OCI-LY7 (cell line): ENCODE results near the gene NOP16. TPM values are rescaled to one million over a fixed set of nuclear protein-coding genes. Genes with fewer than 3 reads are reported as not detected.

Source experiments
- BruUV-seq: library from RNA; stranded (reverse); fragments of 400-500 nt; replicated peaks from 2 replicates; lab custom pipeline; 2021; lab: Mats Ljungman, UMichigan
- CTCF ChIA-PET: fragments of 300-600 bp; sonication (Branson Sonifier 250); formaldehyde crosslinking; loops from one replicate; lab custom pipeline; 2022; ENCODE audit warnings: antibody characterized with exemption; ENCODE audit not compliant: unreplicated experiment; lab: Charles Lee
- POLR2A ChIA-PET: fragments of 300-600 bp; sonication (Branson Sonifier 250); formaldehyde crosslinking; loops from one replicate; lab custom pipeline; 2022; ENCODE audit warnings: antibody characterized with exemption; lab: Charles Lee
- DNase-seq: peaks from one replicate; pipeline ENCODE4 v3.0.0-alpha.2; 2015; ENCODE audit warnings: low spot score
- H2AFZ ChIP-seq: fragments of 200-600 bp; sonication (generic), shearing (Covaris generic); 2 replicates; pipeline ENCODE4 v1.6.1; 2014; ENCODE audit warnings: mild to moderate bottlenecking, antibody characterized with exemption, low read length, moderate library complexity
- H3K27ac ChIP-seq: fragments of 200-600 bp; sonication (generic); 2 replicates; pipeline ENCODE4 v1.5.1; 2014; ENCODE audit warnings: mixed run types, low read depth, mild to moderate bottlenecking, moderate library complexity, low read length, inconsistent platforms; ENCODE audit not compliant: poor library complexity, severe bottlenecking
- H3K36me3 ChIP-seq: fragments of 200-600 bp; sonication (generic); 2 replicates; pipeline ENCODE4 v1.6.1; 2014; ENCODE audit warnings: mild to moderate bottlenecking, antibody characterized with exemption, low read length, moderate library complexity, mixed read lengths; ENCODE audit not compliant: insufficient read depth
- H3K4me1 ChIP-seq: fragments of 200-600 bp; sonication (generic); 2 replicates; pipeline ENCODE4 v1.5.1; 2014; ENCODE audit warnings: mild to moderate bottlenecking, low read length; ENCODE audit not compliant: insufficient read depth, poor library complexity, severe bottlenecking
- H3K4me2 ChIP-seq: fragments of 200-600 bp; sonication (generic); 2 replicates; pipeline ENCODE4 v1.6.1; 2014; ENCODE audit warnings: mild to moderate bottlenecking, low read length
- H3K4me3 ChIP-seq: fragments of 200-600 bp; sonication (generic); 2 replicates; pipeline ENCODE4 v1.5.1; 2014; ENCODE audit warnings: mild to moderate bottlenecking, low read depth, low read length; ENCODE audit not compliant: poor library complexity, severe bottlenecking
- H3K79me2 ChIP-seq: fragments of 200-600 bp; sonication (generic); 2 replicates; pipeline ENCODE4 v1.6.1; 2016; ENCODE audit warnings: low read depth, mild to moderate bottlenecking, low read length, moderate library complexity, mixed read lengths; ENCODE audit not compliant: insufficient read depth
- H3K9me2 ChIP-seq: fragments of 200-600 bp; sonication (generic); 2 replicates; pipeline ENCODE4 v1.6.1; 2016; ENCODE audit warnings: mild to moderate bottlenecking, low read length, mixed read lengths; ENCODE audit not compliant: insufficient read depth
- H3K9me3 ChIP-seq: fragments of 200-600 bp; sonication (generic); 2 replicates; pipeline ENCODE4 v1.6.1; 2014; ENCODE audit warnings: mild to moderate bottlenecking, mixed run types, low read length, mixed read lengths
- H4K20me1 ChIP-seq: fragments of 200-600 bp; sonication (generic); 2 replicates; pipeline ENCODE4 v1.6.1; 2014; ENCODE audit warnings: mild to moderate bottlenecking, antibody characterized with exemption, low read length, moderate library complexity, mixed read lengths; ENCODE audit not compliant: insufficient read depth
- EZH2phosphoT487 ChIP-seq: fragments of 200-600 bp; sonication (generic); IDR thresholded peaks from 2 replicates; pipeline ENCODE4 v1.6.1; 2018; ENCODE audit warnings: low read depth, borderline replicate concordance, mild to moderate bottlenecking, mixed run types, antibody characterized with exemption, low read length, moderate library complexity, mixed read lengths
- intact Hi-C: fragments of 100-400 bp; cut with micrococcal nuclease; formaldehyde crosslinking; loops from one replicate; pipeline ENCODE4 v1.10.0; 2022; ENCODE audit not compliant: unreplicated experiment
- total RNA-seq, 2 experiments: library from RNA; depleted of rRNA in 1 of 2; stranded (reverse); fragments of >200 nt in 1 of 2; shearing (Covaris generic) in 1 of 2; gene quantifications; 2 replicates each; pipeline ENCODE4 v1.2.3, GENCODE V29; 2014 to 2022
- TF ChIP-seq, protein P1 (sequence below): fragments of 200-600 bp; sonication (generic); conservative IDR thresholded peaks from 2 replicates; pipeline ENCODE4 v1.5.1; 2014; ENCODE audit warnings: mild to moderate bottlenecking, antibody characterized with exemption, low read length, moderate library complexity, mixed read lengths

NOP16 gene
- total RNA-seq, 2 experiments from 2014 or later: 83.8 to 86.4 TPM

GRCh38 chr5:176407456-176408251, 19.3 kb upstream of the NOP16 start:
- ChIA-PET CTCF (interaction anchor here (1.3 kb wide), 1 partner anchor 88 kb away, joined by 3 read pairs; no protein-coding TSS in a partner anchor), POLR2A (interaction anchor here (0.6 to 0.7 kb wide), 3 partner anchors 36 to 251 kb away, joined by 3 to 4 read pairs (median 3); partner anchors contain the start of gene KIAA1191)
- H3K4me1 ChIP-seq: peaks cover 6% of the 10 kb centered on the region
- H4K20me1 ChIP-seq: no peaks in the 10 kb centered on the region
- intact Hi-C loops: no loop called here
- no peak overlapping the region for H3K27ac ChIP-seq
- H3K36me3 ChIP-seq: peaks cover 22% of the 10 kb centered on the region; the same call in 1 of the 2 replicates
- no peak overlapping the region for H2AFZ ChIP-seq
- BruUV-seq: no TSS peak
- H3K79me2 ChIP-seq: no peaks in the 10 kb centered on the region
- TF ChIP-seq, protein P1, sequence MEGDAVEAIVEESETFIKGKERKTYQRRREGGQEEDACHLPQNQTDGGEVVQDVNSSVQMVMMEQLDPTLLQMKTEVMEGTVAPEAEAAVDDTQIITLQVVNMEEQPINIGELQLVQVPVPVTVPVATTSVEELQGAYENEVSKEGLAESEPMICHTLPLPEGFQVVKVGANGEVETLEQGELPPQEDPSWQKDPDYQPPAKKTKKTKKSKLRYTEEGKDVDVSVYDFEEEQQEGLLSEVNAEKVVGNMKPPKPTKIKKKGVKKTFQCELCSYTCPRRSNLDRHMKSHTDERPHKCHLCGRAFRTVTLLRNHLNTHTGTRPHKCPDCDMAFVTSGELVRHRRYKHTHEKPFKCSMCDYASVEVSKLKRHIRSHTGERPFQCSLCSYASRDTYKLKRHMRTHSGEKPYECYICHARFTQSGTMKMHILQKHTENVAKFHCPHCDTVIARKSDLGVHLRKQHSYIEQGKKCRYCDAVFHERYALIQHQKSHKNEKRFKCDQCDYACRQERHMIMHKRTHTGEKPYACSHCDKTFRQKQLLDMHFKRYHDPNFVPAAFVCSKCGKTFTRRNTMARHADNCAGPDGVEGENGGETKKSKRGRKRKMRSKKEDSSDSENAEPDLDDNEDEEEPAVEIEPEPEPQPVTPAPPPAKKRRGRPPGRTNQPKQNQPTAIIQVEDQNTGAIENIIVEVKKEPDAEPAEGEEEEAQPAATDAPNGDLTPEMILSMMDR: no peak
- no peak for TF ChIP-seq EZH2phosphoT487
- DNase-seq: no peak
- no peaks in the 10 kb centered on the region for H3K9me3 ChIP-seq
- H3K4me3 ChIP-seq: no peak overlapping the region
- no peaks in the 10 kb centered on the region for H3K9me2 ChIP-seq
- no peak overlapping the region for H3K4me2 ChIP-seq

GRCh38 chr5:176406436-176407052, 18.1 kb upstream of the NOP16 start:
- CTCF ChIA-PET: interaction anchor here (0.9 to 1.3 kb wide), 2 partner anchors 30 to 87 kb away, joined by 3 to 5 read pairs; no protein-coding TSS in a partner anchor
- H4K20me1 ChIP-seq: no peaks in the 10 kb centered on the region
- no TSS peak for BruUV-seq
- no peaks in the 10 kb centered on the region for H3K79me2 ChIP-seq
- H3K4me3 ChIP-seq: no peak overlapping the region
- no peak for DNase-seq
- TF ChIP-seq, protein P1: no peak
- TF ChIP-seq EZH2phosphoT487: no peak
- H3K9me2 ChIP-seq: no peaks in the 10 kb centered on the region
- H3K9me3 ChIP-seq: no peaks in the 10 kb centered on the region
- H3K36me3 ChIP-seq: peaks cover 22% of the 10 kb centered on the region; the same call in 1 of the 2 replicates
- H2AFZ ChIP-seq: no peak overlapping the region
- H3K27ac ChIP-seq: no peak overlapping the region
- intact Hi-C loops: no loop called here
- H3K4me1 ChIP-seq: peaks cover 6% of the 10 kb centered on the region
- POLR2A ChIA-PET: interaction anchor here (0.5 to 0.6 kb wide), 2 partner anchors 54 to 137 kb away, joined by 4 read pairs; no protein-coding TSS in a partner anchor
- H3K4me2 ChIP-seq: no peak overlapping the region
